T1000 (cell line): ENCODE measurements around the gene PPDPF.
"Not testable (repeated sequence)": the region's sequence is repeated elsewhere in the genome, so short reads cannot be mapped to it uniquely, and the experiment has no call there.

Experiments used
- DNase-seq: peaks from one replicate; lab custom pipeline; 2025; ENCODE audit warnings: mixed read lengths; lab: John Stamatoyannopoulos, UW

PPDPF gene

GRCh38 chr20:63565021-63565698 lies 44.6 kb downstream of the PPDPF start:
- no peak for DNase-seq

- no peak for DNase-seq
Measured at GRCh38 chr20:63565699-63566335, 45.3 kb downstream of the PPDPF start.

GRCh38 chr20:63566395-63567135 lies 46.0 kb downstream of the PPDPF start:
- no peak for DNase-seq

- DNase-seq = no peak
Measured at GRCh38 chr20:63567136-63567385, 46.5 kb downstream of the PPDPF start.

- no peak for DNase-seq
Measured at GRCh38 chr20:63567386-63568169, 47.0 kb downstream of the PPDPF start.

- no peak for DNase-seq
Measured at GRCh38 chr20:63568170-63568981, 47.8 kb downstream of the PPDPF start.

- no peak for DNase-seq
Measured at GRCh38 chr20:63568986-63569949, 48.7 kb downstream of the PPDPF start.

GRCh38 chr20:63570281-63571086 lies 49.9 kb downstream of the PPDPF start:
- DNase-seq = no peak

GRCh38 chr20:63571087-63571478 lies 50.5 kb downstream of the PPDPF start:
- not testable (repeated sequence) for DNase-seq
